ENCODE results near the gene CERS5. TPM values are rescaled to one million over a fixed set of nuclear protein-coding genes. Genes with fewer than 3 reads are reported as not detected.

CERS5 gene
- total RNA-seq, 4 donors from 2014 or later: 13.0 to 27.5 (median 21.2) TPM

GRCh38 chr12:50145439-50145838, 21.7 kb downstream of the CERS5 start:
- Histone ChIP-seq H3K27me3 (no peaks in the 10 kb centered on the region), H3K27ac (no peak overlapping the region), H3K4me3 (no peak overlapping the region), H3K9me3 (no peaks in the 10 kb centered on the region), H3K4me1 (no peaks in the 10 kb centered on the region), H3K36me3 (peaks cover 0 to 36% (median 11%) of the 10 kb centered on the region in 3 donors)
- TF ChIP-seq, protein P1, sequence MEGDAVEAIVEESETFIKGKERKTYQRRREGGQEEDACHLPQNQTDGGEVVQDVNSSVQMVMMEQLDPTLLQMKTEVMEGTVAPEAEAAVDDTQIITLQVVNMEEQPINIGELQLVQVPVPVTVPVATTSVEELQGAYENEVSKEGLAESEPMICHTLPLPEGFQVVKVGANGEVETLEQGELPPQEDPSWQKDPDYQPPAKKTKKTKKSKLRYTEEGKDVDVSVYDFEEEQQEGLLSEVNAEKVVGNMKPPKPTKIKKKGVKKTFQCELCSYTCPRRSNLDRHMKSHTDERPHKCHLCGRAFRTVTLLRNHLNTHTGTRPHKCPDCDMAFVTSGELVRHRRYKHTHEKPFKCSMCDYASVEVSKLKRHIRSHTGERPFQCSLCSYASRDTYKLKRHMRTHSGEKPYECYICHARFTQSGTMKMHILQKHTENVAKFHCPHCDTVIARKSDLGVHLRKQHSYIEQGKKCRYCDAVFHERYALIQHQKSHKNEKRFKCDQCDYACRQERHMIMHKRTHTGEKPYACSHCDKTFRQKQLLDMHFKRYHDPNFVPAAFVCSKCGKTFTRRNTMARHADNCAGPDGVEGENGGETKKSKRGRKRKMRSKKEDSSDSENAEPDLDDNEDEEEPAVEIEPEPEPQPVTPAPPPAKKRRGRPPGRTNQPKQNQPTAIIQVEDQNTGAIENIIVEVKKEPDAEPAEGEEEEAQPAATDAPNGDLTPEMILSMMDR (IDR thresholded peaks at IDR 0.05): no peak
- no peak for TF ChIP-seq POLR2A (IDR thresholded peaks at IDR 0.05)
- intact Hi-C loops (cut with DNase I): no loop called here
- WGBS, 2 donors: 82 to 86% methylated on average over 2 of the region's 2 CpGs
- no peak for DNase-seq

DNA sequence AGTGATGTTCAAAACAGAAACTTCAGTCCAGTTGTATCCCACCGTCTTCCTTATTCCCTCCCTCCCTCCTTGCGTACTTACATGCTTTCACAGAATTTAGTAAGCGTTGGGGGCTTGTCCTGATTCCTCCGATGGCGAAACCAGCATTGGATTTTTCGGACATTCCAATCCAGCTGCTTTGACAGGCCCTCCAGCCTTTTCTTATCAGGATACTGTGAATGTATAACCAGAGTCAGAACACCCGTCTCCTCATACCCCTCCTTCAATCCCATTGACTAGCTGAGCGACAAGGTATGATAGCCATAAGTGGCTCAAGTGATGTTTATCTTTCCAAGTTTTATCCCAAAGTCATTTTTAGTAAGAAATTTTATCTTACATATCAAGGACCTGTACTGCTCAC, 24.2 kb downstream of the CERS5 start:
- Histone ChIP-seq H3K36me3 (peaks cover 0 to 54% (median 11%) of the 10 kb centered on the region in 3 donors), H3K27ac (no peak overlapping the region), H3K9me3 (no peaks in the 10 kb centered on the region), H3K4me1 (no peaks in the 10 kb centered on the region), H3K27me3 (no peaks in the 10 kb centered on the region), H3K4me3 (no peak overlapping the region)
- intact Hi-C loops (cut with DNase I): no loop called here
- no peak for TF ChIP-seq POLR2A (IDR thresholded peaks at IDR 0.05)
- TF ChIP-seq, protein P1 (IDR thresholded peaks at IDR 0.05): no peak
- DNase-seq: no peak
- WGBS, 2 donors: 90 to 93% methylated on average over 8 of the region's 8 CpGs

- 60 to 64% methylated on average over 2 of the region's 2 CpGs for whole genome bisulfite sequencing, 2 donors
- H3K4me1 ChIP-seq: peaks cover 0 to 36% (median 8%) of the 10 kb centered on the region in 3 donors
- no peaks in the 10 kb centered on the region for H3K27me3 ChIP-seq
- no peak for DNase-seq
- intact Hi-C loops (cut with DNase I): no loop called here
- peaks cover 0 to 94% (median 31%) of the 10 kb centered on the region in 3 donors for H3K36me3 ChIP-seq
- TF ChIP-seq, protein P1 (IDR thresholded peaks at IDR 0.05): peak in 4 of 6 experiments; percentile 29 to 70 (median 37)
- no peak for TF ChIP-seq POLR2A (IDR thresholded peaks at IDR 0.05)
- H3K4me3 ChIP-seq: no peak overlapping the region
- H3K27ac ChIP-seq: peak overlapping the region in 1 of 4 donors; percentile 34
- no peaks in the 10 kb centered on the region for H3K9me3 ChIP-seq
These were observed 34.5 kb downstream of the CERS5 start for GRCh38 chr12:50132505-50133135.

DNA sequence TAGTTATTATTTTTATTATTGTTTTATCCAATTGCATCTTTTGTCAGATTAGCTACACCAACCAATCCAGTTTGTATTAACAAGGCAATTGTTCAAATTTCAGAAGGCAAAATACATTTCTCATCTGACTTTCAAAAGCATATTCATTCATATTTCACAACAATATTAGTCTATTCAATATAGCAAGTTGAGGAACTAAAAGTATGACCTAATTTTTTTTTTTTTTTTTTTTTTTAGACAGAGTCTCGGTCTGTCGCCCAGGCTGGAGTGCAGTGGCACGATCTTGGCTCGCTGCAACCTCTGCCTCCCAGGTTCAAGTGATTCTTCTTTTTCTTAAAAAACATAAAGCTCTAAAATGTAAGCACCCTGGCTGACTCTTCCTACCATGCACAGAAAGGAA, 37.9 kb downstream of the CERS5 start:
- intact Hi-C loops (cut with DNase I): no loop called here
- Histone ChIP-seq H3K9me3 (no peaks in the 10 kb centered on the region), H3K27me3 (no peaks in the 10 kb centered on the region), H3K27ac (no peak overlapping the region), H3K36me3 (peaks cover 0 to 87% (median 21%) of the 10 kb centered on the region in 3 donors), H3K4me3 (no peak overlapping the region), H3K4me1 (peaks cover 0 to 43% (median 3%) of the 10 kb centered on the region in 3 donors)
- DNase-seq: no peak
- TF ChIP-seq, protein P1 (IDR thresholded peaks at IDR 0.05): no peak
- TF ChIP-seq POLR2A (IDR thresholded peaks at IDR 0.05): no peak
- 70 to 77% methylated on average over 4 of the region's 4 CpGs for WGBS, 2 donors

DNA sequence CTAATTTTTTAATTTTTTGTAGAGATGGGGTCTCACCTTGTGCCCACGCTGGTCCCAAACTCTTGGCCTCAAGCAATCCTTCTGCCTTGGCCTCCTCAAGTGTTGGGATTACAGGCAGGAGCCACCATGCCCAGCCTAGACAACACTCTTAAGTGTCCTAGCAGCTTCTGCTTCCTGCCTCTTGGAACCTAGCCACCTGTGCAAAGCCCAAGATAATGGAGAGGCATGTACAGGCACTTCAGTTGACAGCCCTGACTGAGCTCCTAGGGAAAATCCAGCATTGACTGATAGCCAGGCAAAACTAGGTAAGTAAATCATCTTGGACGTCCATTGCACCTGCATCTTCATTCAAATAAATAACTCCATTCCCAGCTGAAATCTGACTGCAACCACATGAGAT, 39.6 kb downstream of the CERS5 start:
- intact Hi-C loops (cut with DNase I): no loop called here
- DNase-seq: no peak
- Histone ChIP-seq H3K27ac (no peak overlapping the region), H3K4me1 (peaks cover 0 to 37% (median 0%) of the 10 kb centered on the region in 3 donors), H3K36me3 (peaks cover 0 to 87% (median 15%) of the 10 kb centered on the region in 3 donors), H3K4me3 (no peak overlapping the region), H3K27me3 (no peaks in the 10 kb centered on the region), H3K9me3 (no peaks in the 10 kb centered on the region)
- TF ChIP-seq, protein P1 (IDR thresholded peaks at IDR 0.05): no peak
- no peak for TF ChIP-seq POLR2A (IDR thresholded peaks at IDR 0.05)
- WGBS, 2 donors: 48 to 59% methylated on average over 2 of the region's 2 CpGs

Measured in esophagus squamous epithelium (tissue), 5 donors.